Epithelial cell of proximal tubule (primary cell): ENCODE results near the gene CPNE9. TPM values are rescaled to one million over a fixed set of nuclear protein-coding genes. Genes with fewer than 3 reads are reported as not detected.

ENCODE experiments used
- DNase-seq: peaks from one replicate; pipeline ENCODE4 v3.0.0-alpha.2; 2011; ENCODE audit warnings: low read depth
- H3K4me3 ChIP-seq: 2 replicates; pipeline ENCODE4 v1.5.1; 2011; ENCODE audit warnings: low read depth, mild to moderate bottlenecking, low read length
- total RNA-seq: library from RNA; depleted of rRNA; stranded (reverse); fragments of >200 nt; gene quantifications from 2 replicates; pipeline ENCODE4 v1.2.3, GENCODE V29; 2015
- TF ChIP-seq, protein P1 (sequence below): conservative IDR thresholded peaks from 2 replicates; pipeline ENCODE4 v1.5.1; 2012; ENCODE audit warnings: low read depth, mild to moderate bottlenecking, low read length

CPNE9 gene
- total RNA-seq, 1 donor from 2014 or later: not detected

DNA sequence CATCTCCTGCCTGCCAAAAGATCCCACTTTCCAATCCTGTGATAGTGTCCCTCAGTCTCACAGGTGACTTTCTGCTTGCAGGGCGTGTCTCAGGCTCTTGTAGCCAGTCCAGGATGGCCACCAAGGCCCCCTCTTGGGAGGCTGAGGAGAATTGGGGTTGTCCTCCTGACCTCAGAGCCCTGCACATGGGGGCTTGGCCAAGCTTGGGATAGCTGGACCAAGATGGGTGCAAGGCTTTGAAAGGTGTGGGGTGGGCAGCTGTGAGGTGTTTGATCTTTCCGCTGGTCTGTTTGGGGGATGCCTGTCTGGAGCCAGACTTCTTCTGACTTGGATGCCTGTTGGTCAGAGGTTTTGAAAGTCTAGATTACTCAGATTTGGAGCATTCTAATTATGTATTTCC lies 12.0 kb upstream of the CPNE9 start:
- TF ChIP-seq, protein P1, sequence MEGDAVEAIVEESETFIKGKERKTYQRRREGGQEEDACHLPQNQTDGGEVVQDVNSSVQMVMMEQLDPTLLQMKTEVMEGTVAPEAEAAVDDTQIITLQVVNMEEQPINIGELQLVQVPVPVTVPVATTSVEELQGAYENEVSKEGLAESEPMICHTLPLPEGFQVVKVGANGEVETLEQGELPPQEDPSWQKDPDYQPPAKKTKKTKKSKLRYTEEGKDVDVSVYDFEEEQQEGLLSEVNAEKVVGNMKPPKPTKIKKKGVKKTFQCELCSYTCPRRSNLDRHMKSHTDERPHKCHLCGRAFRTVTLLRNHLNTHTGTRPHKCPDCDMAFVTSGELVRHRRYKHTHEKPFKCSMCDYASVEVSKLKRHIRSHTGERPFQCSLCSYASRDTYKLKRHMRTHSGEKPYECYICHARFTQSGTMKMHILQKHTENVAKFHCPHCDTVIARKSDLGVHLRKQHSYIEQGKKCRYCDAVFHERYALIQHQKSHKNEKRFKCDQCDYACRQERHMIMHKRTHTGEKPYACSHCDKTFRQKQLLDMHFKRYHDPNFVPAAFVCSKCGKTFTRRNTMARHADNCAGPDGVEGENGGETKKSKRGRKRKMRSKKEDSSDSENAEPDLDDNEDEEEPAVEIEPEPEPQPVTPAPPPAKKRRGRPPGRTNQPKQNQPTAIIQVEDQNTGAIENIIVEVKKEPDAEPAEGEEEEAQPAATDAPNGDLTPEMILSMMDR: no peak
- no peak for DNase-seq
- no peak overlapping the region for H3K4me3 ChIP-seq

DNA sequence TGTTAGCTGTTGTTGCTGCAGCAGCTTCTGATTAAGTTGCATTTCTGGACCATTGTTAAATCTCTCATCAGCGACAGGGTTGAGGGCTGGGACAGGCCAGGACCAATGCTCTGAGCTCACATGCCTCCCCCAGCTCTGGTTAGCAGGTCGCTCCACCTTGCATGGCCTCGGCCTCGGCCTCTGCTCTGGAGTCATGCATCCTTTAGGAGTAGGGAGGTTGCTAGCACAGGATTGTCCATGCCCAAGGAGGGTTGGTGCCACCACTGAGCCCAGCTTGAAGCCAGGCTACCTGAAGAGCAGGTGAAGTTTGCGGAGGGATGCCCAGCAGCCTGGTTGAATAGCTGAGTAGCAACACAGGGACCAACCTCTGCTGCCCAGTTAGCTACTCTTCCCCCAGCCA lies 11.2 kb upstream of the CPNE9 start:
- TF ChIP-seq, protein P1: no peak
- DNase-seq: no peak
- no peak overlapping the region for H3K4me3 ChIP-seq

DNA sequence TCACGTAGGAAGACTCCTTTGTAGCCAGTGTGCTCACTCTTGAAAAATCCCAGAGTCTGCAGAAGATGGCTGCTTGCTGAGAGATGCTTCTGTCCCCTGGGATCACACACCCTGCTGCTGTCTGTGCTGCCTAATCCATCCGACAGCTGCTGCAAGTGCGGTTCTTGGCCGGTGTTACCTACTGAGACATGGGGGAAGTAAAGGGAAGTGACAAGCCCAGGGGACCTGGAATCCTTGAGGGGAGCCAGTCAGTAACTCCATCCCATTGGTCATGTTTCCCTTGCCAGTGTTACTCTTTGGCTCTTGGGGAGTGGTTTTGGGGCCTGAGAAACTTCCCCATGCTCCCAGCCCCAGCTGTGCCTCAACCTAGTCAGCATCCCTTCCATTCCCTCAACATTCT lies 8.3 kb upstream of the CPNE9 start:
- DNase-seq: no peak
- no peak overlapping the region for H3K4me3 ChIP-seq
- TF ChIP-seq, protein P1: no peak

DNA sequence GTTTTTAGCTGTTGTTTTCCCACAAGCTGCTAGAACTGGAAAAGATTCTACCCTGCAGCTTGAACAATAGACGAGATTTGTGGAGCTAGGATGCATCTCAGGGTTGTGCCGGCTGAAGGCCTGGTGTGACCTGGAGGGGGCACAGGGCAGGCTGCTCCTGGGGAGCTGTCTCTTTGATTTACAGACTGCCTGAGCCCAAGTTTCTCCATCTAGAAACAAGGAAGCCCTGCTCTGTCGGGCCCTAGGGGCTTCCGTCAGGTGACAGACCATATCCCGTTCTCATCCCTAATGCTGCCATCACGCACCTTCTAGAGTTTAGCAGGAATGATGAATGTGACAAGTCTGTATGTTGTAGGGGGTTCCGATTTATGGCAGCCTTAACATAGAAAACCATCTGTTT lies 7.9 kb upstream of the CPNE9 start:
- TF ChIP-seq, protein P1: no peak
- DNase-seq: no peak
- no peak overlapping the region for H3K4me3 ChIP-seq

DNA sequence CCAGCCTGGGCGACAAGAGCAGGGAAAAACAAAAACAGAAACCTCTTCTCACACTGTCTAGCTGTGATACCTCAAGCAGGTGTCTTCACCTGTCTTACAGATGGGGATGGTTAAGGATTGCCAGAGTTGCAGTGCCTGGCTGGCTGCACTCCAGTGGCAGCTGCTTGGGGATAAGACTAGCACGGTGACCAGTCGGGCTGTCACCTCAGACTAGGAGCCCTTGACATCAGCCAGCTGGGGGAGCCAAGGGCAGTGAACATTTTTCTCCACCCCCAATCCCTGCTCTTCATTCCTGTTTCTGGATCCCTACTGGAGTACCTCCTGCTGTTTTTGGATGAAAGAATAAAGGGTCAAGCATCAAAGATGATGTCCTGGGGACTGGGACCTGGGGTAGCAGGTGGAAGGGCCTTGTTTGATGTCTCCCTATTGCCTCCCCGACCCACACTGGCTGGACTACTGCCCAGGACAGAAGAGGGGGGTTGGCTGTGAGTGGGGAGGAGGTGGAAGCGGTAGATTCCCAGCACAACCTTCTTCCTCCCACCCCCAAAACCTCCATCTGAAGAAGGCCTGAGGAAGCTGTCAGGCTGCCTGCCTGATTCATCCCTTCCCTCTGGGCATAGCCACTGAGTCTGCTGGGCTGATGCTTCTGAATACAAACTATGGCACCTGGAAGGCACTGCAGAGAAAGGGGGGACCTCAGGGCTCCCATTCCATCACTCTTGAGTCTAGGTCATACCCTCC lies 7.0 kb upstream of the CPNE9 start:
- TF ChIP-seq, protein P1: no peak
- H3K4me3 ChIP-seq: no peak overlapping the region
- no peak for DNase-seq

DNA sequence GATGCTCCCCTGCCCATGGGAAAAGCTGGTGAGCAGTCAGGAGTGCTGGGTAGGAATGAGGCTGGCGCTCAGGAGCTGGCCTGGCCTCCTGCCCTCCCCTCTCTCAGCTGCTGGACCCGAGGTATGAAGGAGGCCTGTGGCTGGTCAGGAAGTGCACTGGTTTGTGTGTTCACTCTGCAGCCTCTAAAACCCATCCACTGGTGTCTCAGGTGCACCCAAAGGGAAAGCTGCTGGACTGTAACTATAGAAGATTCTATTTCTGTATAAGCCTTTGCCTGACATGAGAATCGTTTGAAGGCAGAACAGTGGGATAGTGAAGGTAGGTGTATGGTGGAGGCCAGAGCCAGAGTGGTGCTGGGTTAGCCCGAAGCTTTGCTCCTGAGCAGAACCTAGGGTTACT lies 5.7 kb upstream of the CPNE9 start:
- TF ChIP-seq, protein P1: no peak
- no peak for DNase-seq
- no peak overlapping the region for H3K4me3 ChIP-seq

DNA sequence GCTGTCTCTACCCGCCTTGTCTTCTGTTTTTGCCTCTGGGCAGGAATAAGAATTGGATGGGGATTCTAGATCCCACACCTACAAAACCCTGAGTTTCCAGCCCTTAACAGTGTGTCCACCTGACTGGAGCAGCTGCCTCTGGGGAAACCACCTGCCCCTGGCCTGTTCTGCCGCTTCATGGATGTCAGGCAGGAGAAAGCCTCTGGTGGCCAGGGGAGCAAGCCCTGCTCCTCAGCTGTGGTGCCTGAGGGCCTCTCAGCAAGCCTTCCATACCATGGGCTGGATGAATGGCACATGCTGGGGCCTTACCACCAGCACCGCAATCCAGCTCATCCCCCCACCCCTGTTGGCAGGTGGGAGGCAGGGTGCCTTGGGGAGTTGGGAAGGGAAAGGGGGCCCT lies 5.3 kb upstream of the CPNE9 start:
- no peak for DNase-seq
- TF ChIP-seq, protein P1: no peak
- H3K4me3 ChIP-seq: no peak overlapping the region
